Heart left ventricle (tissue), 16 donors: ENCODE measurements around the gene OPCML. TPM values are rescaled to one million over a fixed set of nuclear protein-coding genes. Genes with fewer than 3 reads are reported as not detected.
A peak's percentile ranks its signal among the peaks of the same experiment; 100 is the strongest.

ENCODE experiments used
- ATAC-seq, 4 donors: fragments of 200-7000 bp; cut with Tn5 transposase; one replicate each; pipeline ENCODE4 v1.9.1; 2020 to 2022; ENCODE audit warnings: moderate library complexity in 4 of 4, mild to moderate bottlenecking in 3 of 4, moderate number of reproducible peaks in 1 of 4
- DNase-seq, 5 donors: peaks; one replicate each; pipeline ENCODE4 v3.0.0-alpha.2; 2020
- H3K27ac ChIP-seq, 12 donors: fragments of 200-600 bp; sonication (generic) in 4 of 12; one replicate each; pipeline versions ENCODE4 v1.5.0 to v1.8.0; 2016 to 2022; ENCODE audit warnings: mild to moderate bottlenecking in 2 of 12
- H3K27me3 ChIP-seq, 9 donors: fragments of 200-600 bp; sonication (generic) in 2 of 9; one replicate each; pipeline versions ENCODE4 v1.5.1 to v1.8.0; 2016 to 2022; ENCODE audit warnings: mild to moderate bottlenecking in 3 of 9
- H3K36me3 ChIP-seq, 9 donors: fragments of 200-600 bp; sonication (generic) in 2 of 9; one replicate each; pipeline versions ENCODE4 v1.5.0 to v1.8.0; 2018 to 2022; ENCODE audit warnings: mild to moderate bottlenecking in 2 of 9
- H3K4me1 ChIP-seq, 12 donors: fragments of 200-600 bp; sonication (generic) in 4 of 12; one replicate each; pipeline versions ENCODE4 v1.5.0 to v1.8.0; 2016 to 2022; ENCODE audit warnings: mild to moderate bottlenecking in 3 of 12
- H3K4me3 ChIP-seq, 12 donors: fragments of 200-600 bp; sonication (generic) in 4 of 12; one replicate each; pipeline versions ENCODE4 v1.5.0 to v1.8.0; 2017 to 2022; ENCODE audit warnings: mild to moderate bottlenecking in 9 of 12, moderate library complexity in 4 of 12
- H3K9me3 ChIP-seq, 12 donors: fragments of 200-600 bp; sonication (generic) in 4 of 12; one replicate each; pipeline versions ENCODE4 v1.5.0 to v1.8.0; 2016 to 2022; ENCODE audit warnings: mild to moderate bottlenecking in 1 of 12
- POLR2A ChIP-seq, 2 donors: fragments of 450-650 bp; IDR thresholded peaks; one replicate each; pipeline ENCODE4 v1.6.1; 2017; ENCODE audit warnings: antibody characterized with exemption in 2 of 2, mild to moderate bottlenecking in 2 of 2, moderate library complexity in 2 of 2
- WGBS, 4 donors: extraction: QIAGEN DNeasy Blood & Tissue Kit in 2 of 4; methylation state at CpG; one replicate each; pipeline versions ENCODE4 v1.1.5 to v1.1.7; 2013 to 2018; 5-methylcytosine and 5-hydroxymethylcytosine counted together
- intact Hi-C, 10 donors: fragments of 100-400 bp; cut with DNase I; formaldehyde crosslinking; loops; one replicate each; pipeline versions ENCODE4 v1.11.1 to v1.14.2; 2022
- polyA plus RNA-seq, 2 donors: library from polyadenylated mRNA; stranded (reverse); fragments of 200-250 nt; gene quantifications; one replicate each; pipeline ENCODE4 v1.2.3, GENCODE V29; 2013
- total RNA-seq, 9 donors: library from RNA; depleted of rRNA in 2 of 9; stranded (reverse); fragments of >200 nt in 2 of 9; fragmentation: NEBNext Ultra II Directional in 3 of 9; extraction: Animal tissue kit (Norgen Biotek cat#: 25700) in 3 of 9; gene quantifications; one replicate each; pipeline versions ENCODE4 v1.1.0 to v1.2.4, GENCODE V29; 2016 to 2023
- TF ChIP-seq, protein P1 (sequence below), 12 donors: fragments of 200-600 bp; sonication (generic) in 4 of 12; IDR thresholded peaks; one replicate each; pipeline versions ENCODE4 v1.5.0 to v1.8.0; 2018 to 2022; ENCODE audit warnings: antibody characterized with exemption in 12 of 12, mild to moderate bottlenecking in 5 of 12
- donor health status: ischemic (EF 13 %, LVEDD 7.1; RV severe dilation, severe dysfunction).
- donor health status: healthy with polysubstance abuse.
- donor health status: DM: no; HTN: yes; CAD: no.
- donor health status: DM: no; HTN: no; CAD: no.
- donor health status: ischemic (EF 25% LVEDD 6.9; RV normal size, moderate dysfunction).
- donor health status: ischemic (EF 25% LVEDD 5.7; RV mildly dilated, moderate dysfunction).
- donor health status: healthy.
- donor health status: DM: yes; HTN: yes; CAD: no.
- donor health status: ischemic (EF 35%, LVEDD 5.7; RV mildly dilated, moderate dysfunction).
- donor health status: nonischemic (EF 11% LVEDD 7.7; RV severe dilation, severe dysfunction).
- donor health status: DM: yes; HTN: yes; CAD: no.
- donor health status: PGD.
- donor health status: ischemic (EF 29% LVEDD 5.4; RV normal size, mild dysfunction).
- donor health status: nonischemic (EF 23%, LVEDD 6.1; RV moderate dilation, normal function).

OPCML gene
- total and polyA plus RNA-seq, 11 donors = 0.04 to 1.3 (median 0.23) TPM; not detected in 3

DNA sequence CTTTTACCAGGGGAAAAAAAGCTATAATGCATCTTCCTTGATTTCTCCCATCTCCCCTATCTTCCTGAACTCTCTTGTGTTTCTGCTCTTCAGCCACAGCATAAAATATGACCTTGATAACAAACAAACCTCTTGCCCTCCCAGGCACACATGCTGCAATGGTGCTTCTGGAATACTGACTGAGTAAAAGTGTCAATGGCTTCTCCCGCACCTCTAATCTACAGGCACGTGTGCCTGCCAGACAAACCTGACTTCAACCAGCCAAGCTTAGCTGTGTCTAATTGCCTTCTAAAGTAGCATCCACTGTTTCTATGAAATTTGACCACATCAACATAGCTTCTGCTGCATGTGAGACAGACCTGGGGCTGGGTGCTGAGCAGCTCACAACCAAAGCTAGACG, 12.7 kb downstream of the OPCML start:
- DNase-seq (peak in 3 of 5 donors; percentile 14 to 59 (median 52)), ATAC-seq (peak; percentile 50 to 80 (median 77))
- 44 to 59% (median 54%) methylated on average over 3 of the region's 3 CpGs for WGBS, 4 donors
- Histone ChIP-seq H3K27me3 (no peaks in the 10 kb centered on the region), H3K4me3 (no peak overlapping the region), H3K9me3 (no peaks in the 10 kb centered on the region), H3K4me1 (peaks cover 0 to 55% (median 15%) of the 10 kb centered on the region in 12 donors), H3K36me3 (no peaks in the 10 kb centered on the region), H3K27ac (peak overlapping the region in 3 of 12 donors; percentile 19 to 31 (median 26))
- TF ChIP-seq POLR2A (IDR thresholded peaks at IDR 0.05) = no peak
- TF ChIP-seq, protein P1, sequence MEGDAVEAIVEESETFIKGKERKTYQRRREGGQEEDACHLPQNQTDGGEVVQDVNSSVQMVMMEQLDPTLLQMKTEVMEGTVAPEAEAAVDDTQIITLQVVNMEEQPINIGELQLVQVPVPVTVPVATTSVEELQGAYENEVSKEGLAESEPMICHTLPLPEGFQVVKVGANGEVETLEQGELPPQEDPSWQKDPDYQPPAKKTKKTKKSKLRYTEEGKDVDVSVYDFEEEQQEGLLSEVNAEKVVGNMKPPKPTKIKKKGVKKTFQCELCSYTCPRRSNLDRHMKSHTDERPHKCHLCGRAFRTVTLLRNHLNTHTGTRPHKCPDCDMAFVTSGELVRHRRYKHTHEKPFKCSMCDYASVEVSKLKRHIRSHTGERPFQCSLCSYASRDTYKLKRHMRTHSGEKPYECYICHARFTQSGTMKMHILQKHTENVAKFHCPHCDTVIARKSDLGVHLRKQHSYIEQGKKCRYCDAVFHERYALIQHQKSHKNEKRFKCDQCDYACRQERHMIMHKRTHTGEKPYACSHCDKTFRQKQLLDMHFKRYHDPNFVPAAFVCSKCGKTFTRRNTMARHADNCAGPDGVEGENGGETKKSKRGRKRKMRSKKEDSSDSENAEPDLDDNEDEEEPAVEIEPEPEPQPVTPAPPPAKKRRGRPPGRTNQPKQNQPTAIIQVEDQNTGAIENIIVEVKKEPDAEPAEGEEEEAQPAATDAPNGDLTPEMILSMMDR (IDR thresholded peaks at IDR 0.05) = no peak
- intact Hi-C loops = no loop called here

DNA sequence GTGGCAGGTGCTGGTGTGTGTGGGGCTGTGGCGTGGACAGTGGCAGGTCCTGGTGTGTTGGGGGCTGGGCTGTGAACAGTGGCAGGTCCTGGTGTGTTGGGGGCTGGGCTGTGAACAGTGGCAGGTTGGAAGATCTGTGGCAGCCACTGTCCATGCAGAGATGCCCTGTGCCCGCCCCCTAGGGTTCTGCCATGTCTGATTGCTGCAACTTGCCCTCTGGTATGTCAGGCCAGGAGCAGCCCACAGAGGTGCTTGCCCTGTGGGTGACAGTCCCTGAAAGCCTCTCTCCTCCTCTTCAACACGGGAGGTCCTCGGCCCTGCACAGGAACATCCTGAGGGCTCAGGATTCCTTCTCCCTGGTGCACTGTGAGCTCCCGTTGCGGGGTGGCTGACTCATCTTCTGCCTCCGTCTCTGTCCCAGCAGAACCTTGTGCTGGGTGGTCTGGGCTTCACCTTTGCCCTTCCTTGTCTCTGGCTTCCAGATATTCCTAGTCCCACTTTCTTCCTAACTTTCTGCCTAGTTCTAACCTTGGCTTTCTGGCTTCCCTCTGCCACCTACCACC, 13.5 kb downstream of the OPCML start:
- Histone ChIP-seq H3K4me1 (peaks cover 0 to 55% (median 15%) of the 10 kb centered on the region in 12 donors), H3K27me3 (peaks cover 0 to 4% (median 0%) of the 10 kb centered on the region in 9 donors), H3K9me3 (no peaks in the 10 kb centered on the region), H3K36me3 (no peaks in the 10 kb centered on the region), H3K27ac (peak overlapping the region in 2 of 12 donors; percentile 11 to 26), H3K4me3 (no peak overlapping the region)
- DNase-seq = no peak
- TF ChIP-seq, protein P1 (IDR thresholded peaks at IDR 0.05) = no peak
- no peak for TF ChIP-seq POLR2A (IDR thresholded peaks at IDR 0.05)
- intact Hi-C loops = no loop called here
- 66 to 81% (median 72%) methylated on average over 6 to 7 of the region's 7 CpGs for WGBS, 4 donors
- ATAC-seq = no peak

DNA sequence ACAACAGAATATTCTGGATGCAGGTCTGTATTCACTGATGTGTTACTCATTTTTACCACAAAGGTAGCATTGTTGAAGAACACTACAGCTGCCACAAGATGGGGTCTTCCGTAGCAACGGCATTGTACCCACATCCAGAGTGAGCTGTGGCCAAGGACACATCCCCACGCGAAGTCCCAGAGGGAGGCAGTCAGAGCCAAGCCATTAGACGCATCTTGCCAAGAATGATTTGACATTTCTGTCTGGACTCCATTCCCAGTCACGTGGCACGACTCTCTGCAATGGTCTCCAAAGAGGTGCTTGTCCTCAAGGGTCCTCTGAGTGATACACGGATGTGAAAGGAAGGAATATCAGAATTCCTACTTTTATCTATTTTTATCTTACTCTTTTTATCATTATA, 15.5 kb downstream of the OPCML start:
- WGBS, 4 donors = 28 to 41% (median 32%) methylated on average over 8 of the region's 8 CpGs
- Histone ChIP-seq H3K9me3 (no peaks in the 10 kb centered on the region), H3K27ac (no peak overlapping the region), H3K4me3 (no peak overlapping the region), H3K4me1 (peaks cover 0 to 47% (median 15%) of the 10 kb centered on the region in 12 donors), H3K36me3 (no peaks in the 10 kb centered on the region), H3K27me3 (peaks cover 0 to 4% (median 0%) of the 10 kb centered on the region in 9 donors)
- ATAC-seq (peak; percentile 31 to 76 (median 63)), DNase-seq (peak in 3 of 5 donors; percentile 26 to 67 (median 42))
- intact Hi-C loops = no loop called here
- no peak for TF ChIP-seq POLR2A (IDR thresholded peaks at IDR 0.05)
- TF ChIP-seq, protein P1 (IDR thresholded peaks at IDR 0.05) = no peak

DNA sequence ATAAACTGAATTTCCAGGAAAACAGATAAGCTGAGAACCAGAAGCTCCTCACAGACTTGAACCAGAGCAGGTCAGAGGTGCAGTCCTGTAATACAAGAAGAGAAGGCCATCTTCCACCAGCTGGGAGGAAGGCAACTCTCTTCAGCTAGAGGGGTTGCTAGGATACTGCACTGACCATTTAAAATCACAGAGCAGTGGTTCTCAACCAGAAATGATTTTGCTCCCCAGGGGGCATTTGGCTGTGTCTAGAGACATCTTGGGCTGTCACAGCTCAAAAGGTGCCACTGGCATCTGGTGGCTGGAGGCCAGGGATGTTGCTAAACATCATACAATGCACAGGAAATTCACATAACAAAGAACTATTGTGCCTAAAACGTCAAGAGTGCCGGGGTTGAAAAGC, 17.2 kb downstream of the OPCML start:
- Histone ChIP-seq H3K4me1 (peaks cover 0 to 30% (median 5%) of the 10 kb centered on the region in 12 donors), H3K9me3 (no peaks in the 10 kb centered on the region), H3K27me3 (peaks cover 0 to 4% (median 0%) of the 10 kb centered on the region in 9 donors), H3K36me3 (no peaks in the 10 kb centered on the region), H3K27ac (no peak overlapping the region), H3K4me3 (no peak overlapping the region)
- TF ChIP-seq, protein P1 (IDR thresholded peaks at IDR 0.05) = no peak
- DNase-seq = no peak
- intact Hi-C loops = no loop called here
- no peak for ATAC-seq
- 45 to 60% (median 54%) methylated on average over 2 of the region's 2 CpGs for WGBS, 4 donors
